T-cell (primary cell): ENCODE data around the gene VPS37D. TPM values are rescaled to one million over a fixed set of nuclear protein-coding genes. Genes with fewer than 3 reads are reported as not detected.
"Not testable (repeated sequence)": the region's sequence is repeated elsewhere in the genome, so short reads cannot be mapped to it uniquely, and the experiment has no call there.

Source experiments
- ATAC-seq, 4 experiments: fragments of 200-7000 bp in 3 of 4; fragments of 150-1000 bp in 1 of 4; cut with Tn5 transposase; replicated peaks in 1 of 4; 1 replicate in 3 of 4; 2 replicates in 1 of 4; pipeline ENCODE4 v1.10.0; 2021; ENCODE audit warnings: moderate library complexity in 3 of 4, mild to moderate bottlenecking in 2 of 4, moderate number of reproducible peaks in 1 of 4
- CTCF ChIA-PET, 2 donors: fragments of 300-600 bp; sonication (Branson Sonifier 250); formaldehyde crosslinking; loops; one replicate each; lab custom pipeline; 2022; ENCODE audit warnings: antibody characterized with exemption in 2 of 2; lab: Charles Lee
- POLR2A ChIA-PET, 2 donors: fragments of 300-600 bp; sonication (Branson Sonifier 250); formaldehyde crosslinking; loops; one replicate each; lab custom pipeline; 2022; ENCODE audit warnings: antibody characterized with exemption in 2 of 2; lab: Charles Lee
- DNase-seq, 35 experiments: peaks; one replicate each; pipeline versions ENCODE4 v3.0.0 to v3.0.0-alpha.2; 2013 to 2023
- H3K27ac ChIP-seq: one replicate; pipeline ENCODE4 v1.5.1; 2013; ENCODE audit warnings: low read length
- H3K27me3 ChIP-seq, 2 experiments: replicated peaks in 1 of 2; 1 replicate in 1 of 2; 2 replicates in 1 of 2; pipeline versions ENCODE4 v1.6.1 to v1.7.0; 2013; ENCODE audit warnings: low read length in 1 of 2, mixed read lengths in 1 of 2; ENCODE audit not compliant: control insufficient read depth in 2 of 2, insufficient read depth in 2 of 2; ENCODE audit errors: extremely low read depth in 1 of 2
- H3K36me3 ChIP-seq, 2 donors: 1 replicate in 1 of 2; 2 replicates in 1 of 2; pipeline versions ENCODE4 v1.6.1 to v1.7.0; 2013; ENCODE audit warnings: low read length in 1 of 2; ENCODE audit not compliant: control insufficient read depth in 2 of 2, insufficient read depth in 1 of 2; ENCODE audit errors: extremely low read depth in 1 of 2
- H3K4me1 ChIP-seq, 2 experiments: 1 replicate in 1 of 2; 2 replicates in 1 of 2; pipeline versions ENCODE4 v1.6.1 to v1.7.0; 2013; ENCODE audit warnings: low read length in 2 of 2, mixed read lengths in 1 of 2; ENCODE audit not compliant: insufficient read depth in 2 of 2, control insufficient read depth in 1 of 2; ENCODE audit errors: extremely low read depth in 1 of 2
- H3K4me3 ChIP-seq, 2 donors: 1 replicate in 1 of 2; 2 replicates in 1 of 2; pipeline versions ENCODE4 v1.5.1 to v1.7.0; 2013; ENCODE audit warnings: mild to moderate bottlenecking in 2 of 2, low read length in 1 of 2, moderate library complexity in 1 of 2; ENCODE audit not compliant: control insufficient read depth in 1 of 2; ENCODE audit errors: extremely low read depth in 1 of 2
- H3K9me3 ChIP-seq: 2 replicates; pipeline ENCODE4 v1.7.0; 2013
- H3K27ac Mint-ChIP-seq, 2 donors: one replicate each; pipeline ENCODE4 v1.8.0; 2020 to 2021; ENCODE audit warnings: mild to moderate bottlenecking in 2 of 2, mixed read lengths in 2 of 2
- H3K27me3 Mint-ChIP-seq, 2 donors: one replicate each; pipeline ENCODE4 v1.8.0; 2021 to 2022; ENCODE audit warnings: mixed read lengths in 2 of 2
- H3K36me3 Mint-ChIP-seq: one replicate; pipeline ENCODE4 v1.8.0; 2021; ENCODE audit warnings: mixed read lengths
- H3K4me1 Mint-ChIP-seq, 3 donors: one replicate each; pipeline ENCODE4 v1.8.0; 2020 to 2022; ENCODE audit warnings: mixed read lengths in 3 of 3, mild to moderate bottlenecking in 1 of 3
- H3K4me3 Mint-ChIP-seq, 3 donors: one replicate each; pipeline ENCODE4 v1.8.0; 2020 to 2022; ENCODE audit warnings: mild to moderate bottlenecking in 3 of 3, mixed read lengths in 3 of 3, moderate library complexity in 3 of 3
- H3K9me3 Mint-ChIP-seq, 3 donors: one replicate each; pipeline ENCODE4 v1.8.0; 2020 to 2022; ENCODE audit warnings: mixed read lengths in 3 of 3
- WGBS: methylation state at CpG from one replicate; pipeline ENCODE4 v1.1.5; 2013; ENCODE audit warnings: missing lambda C conversion rate; ENCODE audit not compliant: insufficient coverage; 5-methylcytosine and 5-hydroxymethylcytosine counted together
- total RNA-seq, 35 experiments: library from RNA in 6 of 35; stranded (reverse) in 6 of 35; fragments of 120-200 nt in 1 of 35; gene quantifications; one replicate each; pipeline versions ENCODE4 v1.2.1 to v1.2.4 and lab custom pipeline; 2013 to 2026

VPS37D gene
- total RNA-seq, 5 donors from 2014 or later (not counting 1 experiment from before 2014, with no cell fraction given) = 0.36 to 1.1 (median 0.57) TPM

DNA sequence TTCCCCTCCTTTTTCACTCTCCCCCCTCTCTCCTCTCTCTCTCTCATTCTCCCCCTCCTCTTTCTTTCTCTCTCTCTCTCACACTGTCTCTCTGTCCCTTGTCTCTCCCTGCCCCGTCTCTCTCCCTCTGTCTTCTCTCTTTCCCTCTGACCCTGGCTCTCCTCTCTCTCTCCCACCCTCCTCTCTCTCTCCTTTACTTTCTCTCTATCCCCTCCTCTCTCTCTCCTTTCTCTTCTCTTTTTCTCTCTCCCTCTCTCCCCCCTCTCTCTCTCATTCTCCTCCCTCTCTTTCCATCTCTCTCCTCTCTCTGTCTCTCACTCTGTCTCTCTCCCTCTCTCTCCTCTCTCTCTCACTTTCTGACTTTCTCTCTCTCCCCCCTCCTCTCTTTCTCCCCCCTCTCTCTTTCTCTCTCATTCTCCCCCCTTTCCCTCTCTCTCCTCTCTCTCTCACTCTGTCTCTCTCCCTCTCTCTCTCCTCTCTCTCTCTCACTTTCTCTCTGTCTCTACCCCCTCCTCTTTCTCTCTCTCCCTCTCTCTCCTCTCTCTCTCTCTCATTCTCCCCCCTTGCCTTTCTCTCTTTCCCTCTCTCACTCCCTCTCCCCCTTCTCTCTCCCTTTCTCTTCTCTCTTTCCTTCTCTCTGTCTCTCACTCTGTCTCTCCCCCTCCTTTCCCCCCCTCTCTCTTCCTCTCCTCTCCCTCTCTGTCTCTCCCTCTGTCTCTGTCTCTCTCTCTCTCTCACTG lies 18.9 kb upstream of the VPS37D start:
- DNase-seq (no peak), ATAC-seq (no peak)
- Mint-ChIP-seq H3K4me3 (peak overlapping the region in 2 of 3 donors; percentile 41 to 79), H3K27me3 (peaks cover 53 to 63% of the 10 kb centered on the region in 2 donors), H3K27ac (no peak overlapping the region), H3K4me1 (peaks cover 0 to 20% (median 11%) of the 10 kb centered on the region in 3 donors), H3K36me3 (no peaks in the 10 kb centered on the region), H3K9me3 (no peaks in the 10 kb centered on the region)
- Histone ChIP-seq H3K4me1 (peaks cover 0 to 6% of the 10 kb centered on the region in 2 experiments), H3K36me3 (no peaks in the 10 kb centered on the region), H3K27ac (no peak overlapping the region), H3K27me3 (peaks cover 16 to 92% of the 10 kb centered on the region in 2 experiments), H3K9me3 (no peaks in the 10 kb centered on the region), H3K4me3 (no peak overlapping the region)
- WGBS = 50% methylated on average over 1 of the region's 1 CpG
- POLR2A ChIA-PET = no interaction called here
- CTCF ChIA-PET = no interaction called here

DNA sequence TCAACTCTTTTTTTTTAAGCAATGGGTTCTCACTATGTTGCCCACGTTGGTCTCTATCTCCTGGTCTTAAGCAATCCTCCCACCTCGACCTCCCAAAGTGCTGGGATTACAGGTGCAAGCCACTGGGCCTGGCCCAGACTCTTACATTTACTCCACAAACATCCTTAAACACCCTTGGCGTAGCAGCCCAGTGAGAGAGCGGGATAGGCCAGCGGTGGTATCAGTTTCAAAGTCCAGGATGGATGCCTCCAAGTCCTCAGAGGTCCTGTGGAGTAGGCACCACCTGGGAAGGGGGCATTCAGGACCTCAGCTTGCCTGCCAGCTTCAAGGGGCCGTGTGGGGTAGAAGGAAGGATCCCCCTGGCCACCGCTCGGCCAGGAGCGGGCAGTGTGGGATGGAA lies 18.1 kb upstream of the VPS37D start:
- Mint-ChIP-seq H3K9me3 (no peaks in the 10 kb centered on the region), H3K36me3 (no peaks in the 10 kb centered on the region), H3K27ac (peak overlapping the region in 1 of 2 donors; percentile 13), H3K4me1 (peaks cover 0 to 20% (median 11%) of the 10 kb centered on the region in 3 donors), H3K4me3 (peak overlapping the region in 1 of 3 donors; percentile 79), H3K27me3 (peaks cover 50 to 64% of the 10 kb centered on the region in 2 donors)
- no peaks in the 10 kb centered on the region for H3K9me3 ChIP-seq
- H3K4me1 ChIP-seq = peaks cover 0 to 6% of the 10 kb centered on the region in 2 experiments
- H3K4me3 ChIP-seq = no peak overlapping the region
- H3K36me3 ChIP-seq = no peaks in the 10 kb centered on the region
- no peak overlapping the region for H3K27ac ChIP-seq
- no peak for DNase-seq
- no peak for ATAC-seq
- peaks cover 16 to 92% of the 10 kb centered on the region in 2 experiments for H3K27me3 ChIP-seq
- ChIA-PET CTCF (no interaction called here), POLR2A (no interaction called here)
- 44% methylated on average over 6 of the region's 9 CpGs for WGBS

DNA sequence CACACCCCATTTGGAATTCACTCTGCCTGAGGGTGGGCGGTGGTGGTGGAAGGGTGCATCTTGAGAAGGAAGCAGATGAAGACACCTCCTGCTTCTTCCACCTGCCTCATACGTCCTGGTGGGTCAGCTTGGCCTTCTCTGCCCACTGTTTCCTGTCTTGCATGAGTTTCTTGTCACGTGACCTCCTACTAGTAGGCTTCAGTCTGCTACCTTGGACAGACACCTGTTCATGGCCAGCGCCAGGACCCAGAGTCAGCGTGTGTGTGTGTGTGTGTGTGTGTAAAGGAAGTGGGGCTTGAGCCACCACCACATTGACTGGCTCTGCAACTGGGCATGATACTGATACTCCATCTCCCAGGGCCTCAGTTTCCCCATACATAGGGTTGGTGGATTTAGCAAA lies 17.1 kb upstream of the VPS37D start:
- WGBS = 29% methylated on average over 1 of the region's 5 CpGs
- Mint-ChIP-seq H3K36me3 (no peaks in the 10 kb centered on the region), H3K27me3 (peaks cover 54 to 66% of the 10 kb centered on the region in 2 donors), H3K4me3 (no peak overlapping the region), H3K9me3 (no peaks in the 10 kb centered on the region), H3K27ac (no peak overlapping the region), H3K4me1 (peaks cover 0 to 20% (median 11%) of the 10 kb centered on the region in 3 donors)
- ChIA-PET POLR2A (no interaction called here), CTCF (no interaction called here)
- DNase-seq (no peak), ATAC-seq (no peak)
- Histone ChIP-seq H3K27me3 (peaks cover 16 to 84% of the 10 kb centered on the region in 2 experiments), H3K4me3 (no peak overlapping the region), H3K27ac (no peak overlapping the region), H3K36me3 (no peaks in the 10 kb centered on the region), H3K9me3 (no peaks in the 10 kb centered on the region), H3K4me1 (peaks cover 0 to 6% of the 10 kb centered on the region in 2 experiments)

DNA sequence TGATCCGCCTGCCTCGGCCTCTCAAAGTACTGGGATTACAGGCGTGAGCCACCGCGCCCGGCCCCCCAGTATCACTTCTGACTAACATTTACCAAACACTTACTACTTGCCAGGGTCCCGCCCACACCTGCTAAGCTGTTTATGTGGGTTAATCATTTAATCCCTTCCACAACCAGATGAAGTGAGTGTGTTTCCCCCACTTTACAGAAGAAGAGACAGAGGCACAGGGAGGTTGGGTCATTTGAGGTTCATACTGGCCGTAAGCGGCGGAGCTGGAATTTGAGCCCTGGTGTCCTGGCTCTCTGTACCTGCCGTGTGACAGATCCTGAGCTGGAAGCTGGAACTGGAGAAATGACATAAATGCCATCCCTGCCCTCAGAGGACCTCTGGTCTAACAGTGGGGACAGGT lies 15.1 kb upstream of the VPS37D start:
- peaks cover 47% of the 10 kb centered on the region in 2 donors for H3K27me3 Mint-ChIP-seq

DNA sequence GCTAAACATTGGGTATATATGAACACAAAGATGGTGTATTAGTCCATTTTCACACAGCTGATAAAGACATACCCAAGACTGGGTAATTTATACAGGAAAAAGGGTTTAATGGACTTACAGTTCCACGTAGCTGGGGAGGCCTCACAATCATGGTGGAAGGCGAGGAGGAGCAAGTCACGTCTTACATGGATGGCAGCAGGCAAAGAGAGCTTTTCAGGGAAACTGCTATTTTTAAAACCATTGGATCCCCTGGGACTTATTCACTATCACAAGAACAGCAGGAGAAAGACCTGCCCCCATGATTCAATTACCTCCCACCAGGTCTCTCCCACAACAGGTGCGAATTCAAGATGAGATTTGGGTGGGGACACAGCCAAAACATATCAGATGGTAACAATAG lies 12.3 kb upstream of the VPS37D start:
- H3K36me3 Mint-ChIP-seq, H3K27ac ChIP-seq, H3K9me3 ChIP-seq, H3K9me3 Mint-ChIP-seq, CTCF ChIA-PET, DNase-seq, POLR2A ChIA-PET, H3K4me3 Mint-ChIP-seq, H3K4me1 ChIP-seq, ATAC-seq, H3K4me3 ChIP-seq, H3K4me1 Mint-ChIP-seq, H3K36me3 ChIP-seq, H3K27ac Mint-ChIP-seq: not testable (repeated sequence)
- peaks cover 29 to 33% of the 10 kb centered on the region in 2 donors for H3K27me3 Mint-ChIP-seq
- no CpG with 5 or more reads among the region's 4 CpGs for WGBS
- H3K27me3 ChIP-seq = peaks cover 6 to 42% of the 10 kb centered on the region in 2 experiments

More for the DNA sequence above, 15.1 kb upstream of the VPS37D start:
- no peak overlapping the region for H3K4me3 Mint-ChIP-seq
- whole genome bisulfite sequencing = 77% methylated on average over 4 of the region's 11 CpGs
- no peak overlapping the region for H3K27ac Mint-ChIP-seq
- ChIA-PET CTCF (interaction anchor here (0.7 kb wide), 2 partner anchors 10 to 59 kb away, joined by 3 to 4 read pairs; no protein-coding TSS in a partner anchor), POLR2A (interaction anchor here in 1 of 2 donors (0.6 kb wide), 1 partner anchor 61 kb away, joined by 3 read pairs; no protein-coding TSS in a partner anchor)
- H3K9me3 Mint-ChIP-seq = no peaks in the 10 kb centered on the region
- no peak overlapping the region for H3K4me3 ChIP-seq
- no peaks in the 10 kb centered on the region for H3K36me3 Mint-ChIP-seq
- peaks cover 0 to 6% of the 10 kb centered on the region in 2 experiments for H3K4me1 ChIP-seq
- no peak for DNase-seq
- no peaks in the 10 kb centered on the region for H3K9me3 ChIP-seq
- H3K27me3 ChIP-seq = peaks cover 12 to 65% of the 10 kb centered on the region in 2 experiments
- H3K4me1 Mint-ChIP-seq = peaks cover 0 to 20% (median 9%) of the 10 kb centered on the region in 3 donors
- no peak for ATAC-seq
- no peak overlapping the region for H3K27ac ChIP-seq
- H3K36me3 ChIP-seq = no peaks in the 10 kb centered on the region

DNA sequence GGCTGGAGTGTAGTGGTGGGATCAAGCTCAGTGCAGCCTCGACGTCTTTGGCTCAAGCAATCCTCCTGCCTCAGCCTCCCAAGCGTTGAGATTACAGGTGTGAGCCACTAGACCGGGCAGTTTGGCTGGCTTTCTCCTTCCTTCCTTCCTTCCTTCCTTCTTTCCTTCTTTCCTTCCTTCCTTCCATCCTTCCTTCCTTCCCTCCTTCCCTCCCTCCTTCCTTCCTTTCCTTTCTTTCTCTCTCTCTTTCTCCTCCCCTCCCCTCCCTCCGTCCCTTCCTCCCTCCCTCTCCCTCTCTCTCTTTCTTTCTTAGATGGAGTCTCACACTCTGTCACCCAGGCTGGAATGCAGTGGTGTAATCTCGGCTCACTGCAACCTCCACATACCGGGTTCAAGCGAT lies 7.6 kb upstream of the VPS37D start:
- no peaks in the 10 kb centered on the region for H3K9me3 ChIP-seq
- no peaks in the 10 kb centered on the region for H3K4me1 ChIP-seq
- Mint-ChIP-seq H3K27me3 (peaks cover 38 to 40% of the 10 kb centered on the region in 2 donors), H3K9me3 (peaks cover 0 to 5% (median 5%) of the 10 kb centered on the region in 3 donors), H3K36me3 (no peaks in the 10 kb centered on the region), H3K4me1 (peaks cover 0 to 4% (median 0%) of the 10 kb centered on the region in 3 donors), H3K27ac (no peak overlapping the region), H3K4me3 (no peak overlapping the region)
- DNase-seq (no peak), ATAC-seq (no peak)
- H3K36me3 ChIP-seq = no peaks in the 10 kb centered on the region
- H3K27ac ChIP-seq = no peak overlapping the region
- H3K27me3 ChIP-seq = peaks cover 0 to 39% of the 10 kb centered on the region in 2 experiments
- no peak overlapping the region for H3K4me3 ChIP-seq
- WGBS = 81% methylated on average over 5 of the region's 8 CpGs
- CTCF ChIA-PET = no interaction called here
- POLR2A ChIA-PET = no interaction called here
